ENCODE results near the gene PRPF19. TPM values are rescaled to one million over a fixed set of nuclear protein-coding genes. Genes with fewer than 3 reads are reported as not detected.

The PRPF19 gene
- total RNA-seq, 2 donors from 2014 or later: 66.7 to 87.5 TPM

- H3K27me3 Mint-ChIP-seq: no peaks in the 10 kb centered on the region
- H3K9me3 ChIP-seq (ENCODE audit: control insufficient read depth, low read length, poor library complexity, severe bottlenecking): no peaks in the 10 kb centered on the region
- peaks cover 18% of the 10 kb centered on the region for H3K36me3 Mint-ChIP-seq (ENCODE audit: low read depth)
- H3K4me3 Mint-ChIP-seq: no peak overlapping the region
- no peak for ATAC-seq
- DNase-seq: no peak
- H3K27ac Mint-ChIP-seq: no peak overlapping the region
- H3K4me1 Mint-ChIP-seq: peaks cover 18% of the 10 kb centered on the region
These were observed 57.7 kb downstream of the PRPF19 start for GRCh38 chr11:60848714-60849151.

DNA sequence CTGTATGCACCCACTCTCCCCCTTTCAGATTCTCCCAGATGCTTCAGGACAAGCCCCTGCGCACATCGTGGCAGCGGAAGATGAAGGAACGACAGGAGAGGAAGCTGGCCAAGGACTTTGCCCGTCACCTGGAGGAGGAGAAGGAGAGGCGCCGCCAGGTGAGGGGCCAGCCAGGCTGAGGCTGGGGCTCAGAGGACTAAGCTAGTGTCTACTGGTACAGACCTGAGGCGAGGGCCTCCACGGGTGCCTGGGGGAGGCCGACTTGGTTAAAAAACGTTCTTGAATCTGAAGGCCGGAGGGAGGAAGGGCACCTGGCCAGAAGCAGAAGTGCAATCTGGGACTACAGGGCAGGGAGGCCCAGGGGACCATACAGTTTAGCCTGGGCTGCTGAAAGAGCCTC lies 58.5 kb downstream of the PRPF19 start:
- no peak for DNase-seq
- H3K4me1 Mint-ChIP-seq: peaks cover 26% of the 10 kb centered on the region
- no peak for ATAC-seq
- no peaks in the 10 kb centered on the region for H3K27me3 Mint-ChIP-seq
- H3K4me3 Mint-ChIP-seq: no peak overlapping the region
- H3K9me3 ChIP-seq (ENCODE audit: control insufficient read depth, low read length, poor library complexity, severe bottlenecking): no peaks in the 10 kb centered on the region
- H3K36me3 Mint-ChIP-seq (ENCODE audit: low read depth): peaks cover 16% of the 10 kb centered on the region
- H3K27ac Mint-ChIP-seq: no peak overlapping the region

DNA sequence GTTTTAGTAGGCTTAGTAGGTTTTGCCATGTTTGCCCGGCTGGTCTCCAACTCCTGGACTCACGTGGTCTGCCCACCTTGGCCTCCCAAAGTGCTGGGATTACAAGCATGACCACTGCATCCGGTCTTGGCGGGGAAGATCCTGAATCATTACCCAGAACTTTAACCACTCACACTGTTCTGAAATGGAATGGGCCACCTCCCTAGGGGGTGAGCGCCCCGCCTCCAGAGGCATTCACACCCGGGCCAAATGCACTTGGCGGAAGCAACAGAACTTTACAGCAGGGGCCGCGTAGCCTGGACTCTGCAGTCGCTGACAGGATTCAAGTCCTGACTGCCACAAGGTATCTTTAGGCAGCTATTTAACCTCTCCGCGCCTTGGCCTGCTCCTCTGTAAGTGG lies 59.1 kb downstream of the PRPF19 start:
- no peak for DNase-seq
- ATAC-seq: no peak
- Mint-ChIP-seq H3K4me1 (peaks cover 30% of the 10 kb centered on the region), H3K27ac (no peak overlapping the region), H3K4me3 (no peak overlapping the region), H3K27me3 (no peaks in the 10 kb centered on the region), H3K36me3 (ENCODE audit: low read depth) (peaks cover 16% of the 10 kb centered on the region)
- H3K9me3 ChIP-seq (ENCODE audit: control insufficient read depth, low read length, poor library complexity, severe bottlenecking): no peaks in the 10 kb centered on the region

GRCh38 chr11:60845338-60845737 lies 61.0 kb downstream of the PRPF19 start:
- peaks cover 13% of the 10 kb centered on the region for H3K36me3 Mint-ChIP-seq (ENCODE audit: low read depth)
- no peaks in the 10 kb centered on the region for H3K27me3 Mint-ChIP-seq
- H3K4me3 Mint-ChIP-seq: no peak overlapping the region
- ATAC-seq (no peak), DNase-seq (no peak)
- H3K4me1 Mint-ChIP-seq: peaks cover 38% of the 10 kb centered on the region
- H3K27ac Mint-ChIP-seq: peak overlapping the region; percentile 96
- H3K9me3 ChIP-seq (ENCODE audit: control insufficient read depth, low read length, poor library complexity, severe bottlenecking): no peaks in the 10 kb centered on the region

DNA sequence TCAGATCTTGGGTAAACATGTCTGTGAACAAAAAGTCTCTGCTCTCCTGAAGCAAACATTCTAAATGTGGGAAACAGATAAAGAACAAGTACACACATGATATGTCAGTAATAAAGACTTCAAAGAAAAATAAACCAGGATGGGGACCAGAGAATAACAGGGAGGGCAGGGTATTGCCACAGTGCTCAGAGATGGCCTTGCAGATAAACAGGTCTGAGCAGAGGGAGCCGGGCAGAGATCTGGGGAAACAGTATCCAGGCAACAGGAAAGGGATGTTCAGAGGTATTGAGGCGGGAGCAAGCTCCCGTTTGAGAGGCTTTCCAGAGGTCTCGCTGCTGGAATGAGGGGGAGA lies 61.5 kb downstream of the PRPF19 start:
- H3K4me1 Mint-ChIP-seq: peaks cover 38% of the 10 kb centered on the region
- H3K36me3 Mint-ChIP-seq (ENCODE audit: low read depth): peaks cover 13% of the 10 kb centered on the region
- peak overlapping the region; percentile 96 for H3K27ac Mint-ChIP-seq
- DNase-seq: no peak
- ATAC-seq: no peak
- H3K27me3 Mint-ChIP-seq: no peaks in the 10 kb centered on the region
- no peaks in the 10 kb centered on the region for H3K9me3 ChIP-seq (ENCODE audit: control insufficient read depth, low read length, poor library complexity, severe bottlenecking)
- H3K4me3 Mint-ChIP-seq: peak overlapping the region; percentile 75

DNA sequence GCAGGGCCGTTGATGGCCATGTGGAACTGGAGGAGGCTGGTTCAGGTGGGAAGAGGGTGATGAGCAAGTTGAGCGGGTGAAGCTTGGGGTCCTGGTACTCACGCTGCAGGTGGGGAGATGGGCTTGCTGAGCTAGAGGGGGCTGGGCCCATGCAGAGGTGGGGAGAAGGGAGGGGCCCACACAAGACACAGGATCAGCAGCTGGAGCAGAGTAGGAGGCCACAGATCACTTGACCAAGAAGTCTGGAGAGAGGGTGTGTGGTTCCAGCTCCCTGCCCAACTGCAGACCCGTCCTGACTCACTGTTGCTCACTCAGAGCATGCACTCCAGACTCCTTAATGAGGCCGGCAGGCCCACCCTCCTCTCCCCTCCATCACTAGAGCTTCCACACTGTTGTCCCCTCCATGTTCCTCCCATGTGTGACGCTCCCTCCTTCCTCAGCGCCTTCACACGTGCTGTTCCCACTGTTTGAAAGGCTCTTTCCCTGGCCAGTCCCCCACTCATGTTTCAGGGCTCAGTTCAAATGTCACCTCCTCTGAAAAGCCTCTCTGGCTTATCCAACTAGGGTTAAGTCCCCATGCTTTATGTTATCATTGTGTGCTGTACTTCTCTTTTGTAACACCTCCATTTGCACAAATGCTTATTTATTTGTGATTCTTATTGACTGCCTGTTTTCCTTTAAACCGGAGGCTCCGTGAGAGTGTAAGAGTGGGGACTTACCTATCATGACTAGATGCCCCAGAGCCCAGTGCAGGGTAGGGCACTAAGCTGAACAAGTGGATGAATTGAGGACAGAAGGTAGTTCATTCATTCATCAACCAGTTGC lies 62.1 kb downstream of the PRPF19 start:
- Mint-ChIP-seq H3K27ac (peak overlapping the region; percentile 96), H3K4me1 (peaks cover 38% of the 10 kb centered on the region), H3K36me3 (ENCODE audit: low read depth) (peaks cover 13% of the 10 kb centered on the region), H3K4me3 (peak overlapping the region; percentile 92), H3K27me3 (no peaks in the 10 kb centered on the region)
- DNase-seq (no peak), ATAC-seq (no peak)
- no peaks in the 10 kb centered on the region for H3K9me3 ChIP-seq (ENCODE audit: control insufficient read depth, low read length, poor library complexity, severe bottlenecking)

DNA sequence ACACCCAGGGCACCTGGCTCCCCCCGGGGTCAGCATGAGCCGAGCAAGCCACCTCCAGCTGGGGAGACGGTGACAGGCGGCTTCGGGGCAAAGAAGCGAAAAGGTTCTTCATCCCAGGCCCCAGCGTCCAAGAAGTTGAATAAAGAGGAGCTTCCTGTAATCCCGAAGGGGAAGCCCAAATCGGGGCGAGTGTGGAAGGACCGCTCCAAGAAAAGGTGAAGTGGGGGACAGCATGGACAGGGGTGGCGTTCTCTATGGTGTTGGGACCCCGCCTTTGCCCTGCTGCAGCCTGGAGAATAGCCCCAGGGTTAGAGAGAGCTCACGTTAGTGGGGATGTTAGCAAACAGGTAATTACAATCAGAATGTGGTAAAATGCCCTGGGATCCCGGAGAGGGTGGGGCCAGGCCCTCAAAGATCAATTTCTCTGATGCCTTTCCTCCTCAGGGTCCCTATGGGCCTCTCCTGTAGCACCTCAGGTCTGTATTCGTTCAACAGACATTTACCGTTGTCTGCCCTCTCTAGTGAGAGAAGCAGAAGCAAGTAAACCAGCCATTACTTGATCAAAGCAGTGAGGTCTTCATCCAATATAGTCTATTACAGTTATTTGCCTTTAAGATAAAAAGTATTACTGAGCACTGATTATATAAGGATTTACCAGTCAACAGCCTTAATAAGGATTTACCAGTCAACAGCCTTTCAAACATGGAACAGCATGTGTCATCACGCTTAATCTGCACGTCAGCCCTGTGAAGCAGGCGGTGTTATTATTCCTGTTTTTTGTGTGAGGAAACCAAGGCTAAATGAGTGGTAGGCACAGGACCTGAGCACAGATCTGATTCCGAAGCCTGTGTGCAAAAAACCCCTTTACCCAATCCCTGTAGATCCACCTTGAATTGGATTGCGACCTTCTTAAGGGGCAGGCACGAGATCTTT lies 63.5 kb downstream of the PRPF19 start:
- peaks cover 38% of the 10 kb centered on the region for H3K4me1 Mint-ChIP-seq
- ATAC-seq (no peak), DNase-seq (no peak)
- H3K27me3 Mint-ChIP-seq: no peaks in the 10 kb centered on the region
- no peaks in the 10 kb centered on the region for H3K9me3 ChIP-seq (ENCODE audit: control insufficient read depth, low read length, poor library complexity, severe bottlenecking)
- H3K4me3 Mint-ChIP-seq: peak overlapping the region; percentile 92
- peaks cover 9% of the 10 kb centered on the region for H3K36me3 Mint-ChIP-seq (ENCODE audit: low read depth)
- peak overlapping the region; percentile 96 for H3K27ac Mint-ChIP-seq

GRCh38 chr11:60841797-60842667 lies 64.4 kb downstream of the PRPF19 start, which contains the start of gene CCDC86:
Gene CCDC86, plus strand, starts transcription at chr11:60842113. Its CDS starts 12 bp downstream, at chr11:60842125.
- Mint-ChIP-seq H3K27me3 (no peaks in the 10 kb centered on the region), H3K36me3 (ENCODE audit: low read depth) (peaks cover 9% of the 10 kb centered on the region), H3K4me3 (peak within 1 kb of the TSS; percentile 92), H3K27ac (peak within 1 kb of the TSS; percentile 96), H3K4me1 (peaks cover 41% of the 10 kb centered on the region)
- ATAC-seq (peak; percentile 96), DNase-seq (peak; percentile 95 to 100 (median 96))
- H3K9me3 ChIP-seq (ENCODE audit: control insufficient read depth, low read length, poor library complexity, severe bottlenecking): no peaks in the 10 kb centered on the region

Other genes with a start within 250 kb of the PRPF19 start
- gene MS4A8, start 207.0 kb downstream of the PRPF19 start, total RNA-seq: not detected
- not detected for gene MS4A18, start 181.9 kb downstream of the PRPF19 start, total RNA-seq
- gene MS4A15, start 149.7 kb downstream of the PRPF19 start, total RNA-seq: not detected
- gene MS4A10, start 121.3 kb downstream of the PRPF19 start, total RNA-seq: not detected
- 10 to 100 TPM in 1 of 2 donors, 1 to 10 TPM in 1; 9.2 to 13.1 TPM for gene CCDC86, start 64.5 kb downstream of the PRPF19 start, total RNA-seq
- 1 to 10 TPM in 1 of 2 donors, under 1 TPM in 1; 0.52 to 1.8 TPM for gene PTGDR2, start 50.6 kb downstream of the PRPF19 start, total RNA-seq
- not detected for gene ZP1, start 39.0 kb downstream of the PRPF19 start, total RNA-seq
- 10 to 100 TPM; 42.8 to 52.7 TPM for gene TMEM109, start 7.6 kb upstream of the PRPF19 start, total RNA-seq
- gene TMEM132A, start 17.9 kb upstream of the PRPF19 start, total RNA-seq: not detected
- 10 to 100 TPM in 1 of 2 donors, 1 to 10 TPM in 1; 3.5 to 11.2 TPM for gene SLC15A3, start 45.6 kb upstream of the PRPF19 start, total RNA-seq
- 100 to 1,000 TPM; 533 to 568 TPM for gene CD6, start 65.1 kb upstream of the PRPF19 start, total RNA-seq
- 100 to 1,000 TPM; 310 to 362 TPM for gene CD5, start 195.9 kb upstream of the PRPF19 start, total RNA-seq

All from T-helper 17 cell (primary cell).